SKM-1 (cell line): ENCODE results near the gene ERG.

Source experiments
- DNase-seq: peaks from one replicate; lab custom pipeline; 2025; ENCODE audit not compliant: unreplicated experiment; lab: John Stamatoyannopoulos, UW

Gene ERG

DNA sequence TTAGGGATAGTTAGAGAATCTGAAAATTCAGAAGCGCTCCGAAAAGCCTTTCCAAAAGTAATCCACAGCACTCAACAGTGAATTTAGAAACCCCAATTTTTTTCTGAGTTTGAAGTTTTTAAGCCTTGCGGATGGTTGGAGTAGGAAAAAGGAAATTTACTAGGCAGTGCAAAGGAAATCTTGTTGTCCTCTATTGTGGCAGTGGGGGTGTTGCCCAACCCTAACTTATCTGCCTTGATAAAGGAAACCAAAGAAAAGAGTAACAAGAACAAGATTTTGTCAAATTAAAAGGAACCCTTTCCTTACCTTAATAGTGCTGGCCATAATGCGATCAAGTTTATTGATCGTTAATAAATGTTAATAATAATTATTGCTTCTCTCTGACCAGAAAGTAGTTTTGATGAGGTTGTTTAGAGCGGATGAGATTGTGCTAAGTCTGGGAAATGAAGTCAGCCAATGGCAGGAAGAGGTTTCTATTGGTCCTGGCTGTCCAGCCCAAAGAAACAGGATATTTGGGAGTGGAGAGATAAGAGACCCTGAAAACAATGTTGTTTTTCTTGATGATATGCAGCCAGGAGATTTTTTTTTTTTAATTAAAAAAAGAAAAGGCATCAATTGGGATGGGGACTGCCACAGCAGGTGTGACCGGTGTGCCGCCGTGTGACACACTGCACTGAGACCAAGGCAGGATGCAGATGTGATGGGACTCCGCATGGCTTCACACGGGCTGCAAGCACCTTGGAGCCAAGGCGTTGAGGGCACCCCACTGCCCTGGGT lies at the start of gene ERG:
Gene ERG, minus strand, starts transcription at position 421 of the 777 bp plus-strand sequence. Its CDS starts 97 bp downstream, at position 324.
- DNase-seq: no peak

DNA sequence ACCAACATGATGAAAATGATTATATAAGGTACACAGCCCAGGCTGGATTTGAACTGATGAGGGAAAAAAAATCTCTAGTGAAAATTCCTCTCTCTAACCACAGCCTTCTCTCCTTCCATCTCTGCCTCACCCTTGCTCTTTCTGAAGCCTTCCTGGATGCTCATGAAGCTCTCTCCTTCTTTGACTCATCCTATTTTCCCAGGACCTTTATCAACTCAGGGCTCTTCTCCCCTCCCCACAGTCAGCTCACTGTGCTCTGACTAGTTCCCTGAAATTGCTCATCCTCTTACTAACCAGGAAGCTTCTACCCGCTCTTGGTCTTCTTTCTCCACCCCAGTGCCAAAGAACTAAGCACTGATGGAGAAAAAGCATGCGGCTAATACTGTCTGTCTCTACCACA lies 46.4 kb upstream of the ERG start:
- no peak for DNase-seq

DNA sequence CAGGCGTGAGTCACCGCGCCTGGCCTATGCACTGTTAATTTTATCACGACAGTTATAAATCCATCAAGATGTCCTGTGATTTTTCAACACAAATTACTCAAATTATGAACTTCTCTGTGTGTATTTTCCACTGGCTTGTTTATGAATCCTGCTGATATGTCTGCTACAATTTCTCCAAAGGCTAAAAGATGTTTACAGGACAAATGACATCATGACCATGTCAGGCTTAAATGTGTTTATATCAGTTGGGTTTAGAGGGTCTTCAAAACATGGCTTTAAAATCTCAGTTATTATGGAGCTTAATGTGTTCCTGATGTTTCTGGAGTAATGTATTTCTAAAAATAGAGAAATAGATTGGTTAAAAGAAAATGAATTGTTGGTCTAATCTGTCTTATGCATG lies 44.0 kb upstream of the ERG start:
- DNase-seq: no peak

GRCh38 chr21:38538353-38538752 lies 40.1 kb upstream of the ERG start:
- no peak for DNase-seq

DNA sequence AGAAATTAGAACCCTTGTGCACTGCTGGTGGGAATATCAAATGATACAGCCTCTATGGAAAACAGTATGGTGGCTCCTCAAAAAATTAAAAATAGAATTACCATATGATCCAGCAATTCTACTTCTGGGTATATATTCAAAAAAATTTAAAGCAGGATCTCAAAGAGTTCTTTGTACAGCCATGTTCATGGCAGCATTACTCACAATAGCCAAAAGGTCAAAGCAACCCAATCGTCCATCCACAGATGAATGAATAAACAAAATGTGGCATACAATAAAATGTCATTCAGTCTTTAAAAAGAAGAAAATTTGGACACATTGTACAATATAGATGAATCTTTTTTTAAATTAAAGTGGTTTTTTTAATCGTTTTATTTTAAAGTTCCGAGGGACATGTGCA lies 36.3 kb upstream of the ERG start:
- DNase-seq: no peak

DNA sequence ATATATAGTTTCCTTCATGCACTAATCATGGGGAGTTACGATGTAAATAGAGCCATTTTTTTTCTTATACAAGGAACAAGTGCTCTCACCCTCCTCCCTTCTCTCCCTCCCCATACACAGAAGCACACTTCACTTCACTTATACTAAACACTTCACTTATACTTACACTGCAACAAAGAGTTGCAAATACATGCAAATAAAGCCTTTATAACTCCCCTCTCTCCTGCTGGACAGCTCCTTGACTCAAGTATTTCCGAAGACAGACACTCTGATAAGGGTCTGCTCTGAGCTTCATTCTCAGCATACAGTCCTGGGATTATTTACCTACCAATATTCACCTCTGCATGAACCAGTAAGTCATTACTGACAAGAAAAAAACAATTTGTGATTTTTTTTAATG lies 35.6 kb upstream of the ERG start:
- no peak for DNase-seq

DNA sequence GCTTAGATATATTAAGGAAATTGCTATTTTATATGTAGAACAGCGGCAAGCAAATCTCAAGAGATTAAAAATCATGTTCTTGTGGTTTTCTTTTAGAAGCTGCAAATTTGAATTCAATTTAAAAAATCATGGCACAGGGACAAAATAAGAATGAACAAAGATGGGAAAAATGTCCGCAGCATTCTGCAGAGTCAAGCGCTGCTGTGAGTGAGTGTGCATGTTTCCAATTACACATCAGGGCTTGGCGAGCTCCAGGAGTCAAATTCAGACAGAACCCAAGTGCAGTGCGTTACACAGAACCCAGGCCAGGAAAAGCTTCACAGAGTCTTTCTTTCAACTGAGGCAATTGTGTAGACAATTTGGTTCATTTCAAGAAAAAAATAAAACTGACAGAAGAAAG lies 33.3 kb upstream of the ERG start:
- no peak for DNase-seq

DNA sequence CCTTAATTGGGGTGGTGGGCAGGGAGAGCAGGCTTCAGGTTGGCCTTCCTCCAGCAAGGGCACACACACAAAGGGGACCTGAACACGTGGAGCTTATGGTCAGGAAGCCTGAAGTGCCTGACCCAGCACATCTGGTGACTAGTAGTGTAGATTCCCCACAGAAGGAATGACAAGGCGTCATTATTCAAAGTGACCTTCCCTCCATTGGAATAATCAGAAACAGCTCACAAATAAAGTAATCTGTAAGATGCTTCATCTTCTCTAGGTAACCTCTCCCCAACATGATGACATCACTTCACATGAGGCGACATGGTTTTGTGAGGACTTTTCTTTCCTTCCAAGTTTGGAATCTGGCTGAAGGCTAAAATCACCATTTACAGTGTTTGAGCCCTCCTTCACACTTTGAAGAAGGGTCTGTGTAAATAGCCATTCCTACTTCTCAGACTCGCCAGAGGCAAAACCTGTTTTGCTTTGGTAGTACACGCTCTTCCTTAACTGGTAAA lies 32.8 kb upstream of the ERG start:
- DNase-seq: no peak

DNA sequence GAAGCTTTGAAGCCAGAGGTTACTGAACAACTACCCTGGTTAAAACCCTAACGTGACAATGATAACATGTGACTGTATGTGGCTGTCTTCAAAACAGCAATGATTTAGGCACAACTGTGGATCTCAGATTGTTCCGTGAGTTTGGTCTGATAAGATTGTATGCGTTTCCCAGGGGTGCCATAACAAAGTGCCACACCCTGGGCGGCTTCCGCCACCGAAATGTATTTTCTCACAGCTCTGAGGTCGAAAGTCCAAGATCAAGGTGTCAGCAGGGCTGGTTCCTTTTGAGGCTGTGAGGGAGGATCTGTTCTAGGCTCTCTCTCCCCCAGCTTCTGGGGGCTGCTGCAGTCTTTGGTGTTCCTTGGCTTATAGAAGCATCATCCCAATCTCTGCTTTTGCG lies 29.5 kb upstream of the ERG start:
- no peak for DNase-seq

DNA sequence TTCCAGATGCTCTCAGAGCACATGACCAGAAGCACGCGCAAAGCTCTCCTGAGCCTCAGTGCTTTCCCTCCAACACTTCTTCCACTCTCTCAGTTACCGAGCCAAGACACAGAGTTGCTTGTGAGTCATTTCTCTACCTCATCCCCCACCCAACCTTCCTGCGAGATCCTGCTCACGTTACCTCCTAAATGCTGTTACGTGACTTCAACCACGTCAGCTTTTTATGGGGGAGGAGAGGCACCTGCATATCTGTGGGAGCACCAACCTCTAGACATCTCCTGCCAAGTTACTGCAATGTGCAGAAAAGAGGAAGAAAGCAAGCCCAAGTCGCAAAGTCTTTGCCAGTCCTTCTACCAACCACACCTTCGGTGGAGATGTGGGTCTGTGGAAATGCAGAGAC lies 27.2 kb upstream of the ERG start:
- no peak for DNase-seq

- DNase-seq: no peak
Observed at GRCh38 chr21:38524168-38525153, 26.2 kb upstream of the ERG start.

DNA sequence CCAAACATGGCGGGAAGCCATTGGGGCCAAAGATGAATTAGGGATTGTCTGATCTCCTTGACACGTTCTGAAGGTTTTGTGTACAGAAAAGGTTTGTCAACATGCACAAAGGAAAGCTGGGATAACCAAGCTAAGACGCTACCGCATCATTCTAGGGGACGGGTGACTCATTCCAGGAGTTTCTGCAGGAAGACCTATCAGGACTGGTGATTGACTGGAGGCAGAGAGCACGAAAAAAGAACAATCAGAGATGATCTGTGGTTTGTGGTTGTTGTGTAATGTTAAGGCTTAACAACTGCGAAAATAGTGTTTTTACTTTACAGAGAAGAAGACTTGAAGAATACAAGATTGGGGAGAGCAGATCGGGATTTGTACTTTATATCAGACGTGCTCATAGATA lies 22.2 kb upstream of the ERG start:
- DNase-seq: no peak

GRCh38 chr21:38511662-38512243 lies 13.5 kb upstream of the ERG start:
- DNase-seq: no peak

GRCh38 chr21:38511198-38511597 lies 12.9 kb upstream of the ERG start:
- DNase-seq: no peak

GRCh38 chr21:38507374-38507942 lies 9.2 kb upstream of the ERG start:
- DNase-seq: no peak

DNA sequence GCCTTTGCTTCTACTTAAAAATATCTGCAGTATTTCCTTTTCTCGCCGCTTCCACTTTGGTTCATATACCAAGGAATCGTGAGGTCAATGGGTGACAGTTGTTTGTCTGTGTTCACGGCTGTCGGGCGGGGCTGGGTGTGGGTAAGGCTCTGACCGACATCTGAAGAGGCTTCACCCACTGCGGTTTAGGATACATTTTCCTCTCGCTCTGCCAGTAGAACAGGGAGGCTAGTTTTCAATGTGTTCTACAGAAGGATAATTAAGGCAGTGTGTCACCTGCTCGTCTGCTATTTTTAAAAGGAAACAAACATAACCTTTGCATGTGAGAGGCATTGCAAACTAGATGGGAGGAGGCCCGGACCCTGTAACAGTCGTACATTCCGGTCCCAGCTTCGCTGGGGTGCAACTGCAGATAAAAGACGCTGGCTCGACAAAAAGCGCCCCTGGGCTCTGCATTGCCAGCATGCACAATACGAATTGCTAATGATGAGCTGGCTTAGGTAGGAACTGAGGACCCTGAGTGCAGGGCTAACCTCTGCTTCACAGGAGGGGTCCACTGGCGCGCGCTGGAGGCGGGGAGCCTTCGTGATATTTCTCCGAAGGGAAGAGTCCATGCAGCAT lies 8.5 kb upstream of the ERG start:
- DNase-seq: peak; percentile 57

DNA sequence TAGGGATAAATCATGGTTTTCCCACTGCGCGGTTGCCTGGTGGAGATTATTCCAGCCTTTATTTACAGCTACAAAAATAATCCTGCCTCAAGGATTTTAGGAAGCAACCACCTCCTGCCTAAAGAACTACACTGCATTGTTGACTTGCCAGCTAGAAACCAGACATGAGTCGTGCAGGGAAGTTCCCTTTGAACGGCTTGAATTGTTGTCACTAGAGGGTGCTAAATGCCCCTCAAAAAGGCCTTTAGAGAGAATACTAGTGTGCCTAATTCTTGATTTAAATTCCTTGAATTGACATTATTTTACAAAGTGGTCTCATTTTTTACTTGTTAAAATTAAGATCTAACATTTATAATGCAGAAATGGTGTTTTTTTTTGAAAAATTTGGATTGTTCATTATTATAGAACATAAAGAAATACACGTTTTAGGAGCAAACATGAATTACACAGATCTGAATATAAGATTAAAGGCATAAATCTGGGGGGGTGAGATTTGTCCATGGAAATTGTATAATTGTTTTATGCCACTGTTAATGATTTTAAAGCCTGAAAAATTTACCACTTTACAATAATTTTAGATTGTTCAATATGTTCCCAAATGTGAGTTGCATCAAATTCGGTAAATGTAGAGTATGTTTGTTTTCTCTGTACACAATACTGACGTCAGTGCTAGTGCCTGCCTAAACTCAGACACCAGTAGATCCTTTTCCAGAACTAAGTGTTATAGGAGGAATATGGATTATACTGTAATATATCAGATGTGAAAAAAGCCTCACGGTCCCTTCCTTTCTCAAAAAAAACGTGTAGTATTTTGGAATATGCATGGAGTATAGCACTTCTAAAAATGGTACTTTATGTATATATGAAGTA lies 7.6 kb upstream of the ERG start:
- peak; percentile 37 for DNase-seq

DNA sequence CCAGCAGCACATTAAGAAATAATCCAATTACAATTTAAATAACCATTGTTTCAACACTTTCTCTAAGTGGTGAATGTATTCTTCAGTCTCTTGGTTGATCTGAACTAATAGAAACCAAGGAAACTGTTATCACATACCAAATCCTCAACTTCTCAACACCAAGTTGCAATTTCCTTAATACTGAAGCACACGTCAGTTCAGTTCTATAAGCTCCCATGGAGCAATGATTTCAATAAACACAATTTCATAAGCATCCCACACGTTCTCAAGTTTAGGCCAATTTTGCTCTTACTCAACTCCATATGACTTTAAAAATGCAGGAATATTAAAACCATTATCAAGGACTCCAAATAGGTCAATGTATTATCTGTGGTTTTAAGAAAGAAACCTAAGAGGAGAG lies 5.8 kb upstream of the ERG start:
- no peak for DNase-seq

DNA sequence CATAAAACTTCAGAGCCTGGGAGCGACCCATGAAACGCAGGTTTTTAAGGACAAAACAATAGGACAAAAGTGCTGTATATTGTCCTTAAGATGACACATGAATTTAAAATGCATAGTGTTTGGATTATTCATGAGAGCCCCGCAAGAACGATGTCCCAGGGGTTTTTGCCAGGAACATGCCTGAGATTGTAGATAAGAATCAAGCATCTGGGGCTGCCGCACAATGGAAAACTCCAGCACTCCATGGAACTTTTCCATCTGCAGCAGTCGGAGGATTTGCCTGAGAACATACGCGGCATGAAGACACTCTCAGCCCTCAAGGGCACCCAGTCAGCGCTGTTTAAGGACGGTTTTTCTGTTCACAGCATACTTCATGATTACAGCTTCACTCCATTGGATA lies 5.3 kb upstream of the ERG start:
- DNase-seq: no peak

GRCh38 chr21:38500073-38500472 lies 1.8 kb upstream of the ERG start:
- no peak for DNase-seq
